ENCODE data around the gene LARGE1.

The LARGE1 gene

DNA sequence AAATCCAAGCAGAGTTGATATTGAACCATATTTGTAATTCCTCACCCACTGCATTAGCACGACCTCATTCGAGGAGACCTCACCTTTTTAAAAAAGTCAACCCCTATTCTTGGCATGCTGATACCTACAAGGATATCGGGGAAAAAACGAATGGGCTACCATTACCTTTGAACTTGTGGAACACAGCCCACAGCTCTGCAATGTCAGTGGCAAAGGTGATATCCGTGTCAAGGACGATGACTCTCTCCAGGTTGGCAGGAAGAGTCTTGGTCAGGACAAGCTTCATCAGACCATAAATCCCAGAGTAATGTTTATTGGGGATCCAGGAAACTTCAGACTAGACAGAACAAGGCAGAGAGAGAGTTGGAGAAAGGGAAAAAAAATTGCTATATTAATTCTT lies 355.6 kb downstream of the LARGE1 start:
- TF ChIP-seq REST (IDR thresholded peaks at IDR 0.05; ENCODE audit: insufficient replicate concordance, low read depth) (no peak), POLR2AphosphoS5 (IDR thresholded peaks at IDR 0.05; ENCODE audit: low read depth) (no peak), SPI1 (IDR thresholded peaks at IDR 0.05; ENCODE audit: borderline replicate concordance, low read depth) (no peak), GABPA (IDR thresholded peaks at IDR 0.05; ENCODE audit: low read depth) (no peak)
- TF ChIP-seq, protein P1, sequence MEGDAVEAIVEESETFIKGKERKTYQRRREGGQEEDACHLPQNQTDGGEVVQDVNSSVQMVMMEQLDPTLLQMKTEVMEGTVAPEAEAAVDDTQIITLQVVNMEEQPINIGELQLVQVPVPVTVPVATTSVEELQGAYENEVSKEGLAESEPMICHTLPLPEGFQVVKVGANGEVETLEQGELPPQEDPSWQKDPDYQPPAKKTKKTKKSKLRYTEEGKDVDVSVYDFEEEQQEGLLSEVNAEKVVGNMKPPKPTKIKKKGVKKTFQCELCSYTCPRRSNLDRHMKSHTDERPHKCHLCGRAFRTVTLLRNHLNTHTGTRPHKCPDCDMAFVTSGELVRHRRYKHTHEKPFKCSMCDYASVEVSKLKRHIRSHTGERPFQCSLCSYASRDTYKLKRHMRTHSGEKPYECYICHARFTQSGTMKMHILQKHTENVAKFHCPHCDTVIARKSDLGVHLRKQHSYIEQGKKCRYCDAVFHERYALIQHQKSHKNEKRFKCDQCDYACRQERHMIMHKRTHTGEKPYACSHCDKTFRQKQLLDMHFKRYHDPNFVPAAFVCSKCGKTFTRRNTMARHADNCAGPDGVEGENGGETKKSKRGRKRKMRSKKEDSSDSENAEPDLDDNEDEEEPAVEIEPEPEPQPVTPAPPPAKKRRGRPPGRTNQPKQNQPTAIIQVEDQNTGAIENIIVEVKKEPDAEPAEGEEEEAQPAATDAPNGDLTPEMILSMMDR (IDR thresholded peaks at IDR 0.05; ENCODE audit: insufficient read depth, low read length): no peak
- Histone ChIP-seq H3K27ac (replicated peaks) (no peak overlapping the region), H3K27me3 (ENCODE audit: insufficient read depth, poor library complexity, severe bottlenecking) (no peaks in the 10 kb centered on the region), H3K4me3 (replicated peaks; ENCODE audit: insufficient read depth, low read length) (no peak overlapping the region)
- DNase-seq (ENCODE audit: low read depth in 1 of 2, low spot score in 1 of 2): no peak

DNA sequence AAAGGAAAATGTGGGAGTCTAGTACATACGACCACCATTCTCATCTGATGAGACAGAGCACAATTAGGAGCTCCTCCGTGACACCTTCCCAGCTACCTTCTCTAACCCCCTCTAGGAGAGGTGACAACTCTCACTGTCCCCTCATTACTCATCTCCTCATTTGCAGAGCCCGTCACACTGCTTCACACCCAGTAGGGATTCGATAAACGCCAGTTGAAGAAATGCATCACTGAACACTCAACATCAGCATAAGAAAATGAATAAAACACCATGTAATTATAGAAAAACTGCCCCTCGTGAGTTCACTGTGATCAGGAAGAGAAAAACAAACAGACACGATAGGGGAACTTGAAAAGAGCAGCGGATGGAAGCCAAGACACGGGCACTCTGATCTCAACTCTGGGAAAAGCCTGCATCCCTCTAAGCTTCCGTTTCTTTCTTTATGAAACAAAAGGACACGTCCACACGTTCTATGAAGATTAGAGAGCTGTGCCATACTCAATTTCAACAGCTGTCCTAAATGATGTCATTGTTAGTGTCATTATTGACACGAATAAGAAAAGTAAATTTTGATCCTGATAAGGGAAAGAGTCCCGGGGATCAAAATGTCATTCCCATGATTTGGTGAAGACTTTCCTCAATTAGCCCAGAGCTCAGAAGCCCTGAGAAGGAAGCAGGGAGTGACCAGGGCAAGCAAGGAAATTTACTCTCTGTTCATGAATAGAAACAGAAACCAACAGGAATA lies 356.9 kb downstream of the LARGE1 start:
- no peak for TF ChIP-seq POLR2AphosphoS5 (IDR thresholded peaks at IDR 0.05; ENCODE audit: low read depth)
- no peak for TF ChIP-seq REST (IDR thresholded peaks at IDR 0.05; ENCODE audit: insufficient replicate concordance, low read depth)
- TF ChIP-seq, protein P1 (IDR thresholded peaks at IDR 0.05; ENCODE audit: insufficient read depth, low read length): no peak
- TF ChIP-seq SPI1 (IDR thresholded peaks at IDR 0.05; ENCODE audit: borderline replicate concordance, low read depth): no peak
- no peak for TF ChIP-seq GABPA (IDR thresholded peaks at IDR 0.05; ENCODE audit: low read depth)
- Histone ChIP-seq H3K27me3 (ENCODE audit: insufficient read depth, poor library complexity, severe bottlenecking) (no peaks in the 10 kb centered on the region), H3K27ac (replicated peaks) (no peak overlapping the region), H3K4me3 (replicated peaks; ENCODE audit: insufficient read depth, low read length) (no peak overlapping the region)
- no peak for DNase-seq (ENCODE audit: low read depth in 1 of 2, low spot score in 1 of 2)

DNA sequence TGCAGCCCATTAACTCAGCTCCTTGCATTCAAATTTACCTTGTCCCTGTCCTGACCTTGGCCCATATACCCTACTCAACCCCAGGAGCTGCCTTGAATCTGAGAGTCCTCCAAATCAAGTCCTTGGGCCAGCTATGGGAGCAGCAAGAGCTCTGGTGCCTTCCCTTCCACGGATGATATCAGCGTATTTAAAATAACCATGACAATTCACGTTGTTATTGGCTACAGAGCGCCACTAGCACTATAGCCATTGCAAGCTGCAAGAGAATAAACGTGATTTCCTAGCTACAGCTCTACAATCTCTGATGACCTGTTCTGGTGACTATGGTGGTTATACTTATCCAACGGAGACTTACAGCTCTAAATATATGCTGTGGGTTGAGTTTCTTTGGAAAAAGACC lies 357.8 kb downstream of the LARGE1 start:
- DNase-seq (ENCODE audit: low read depth in 1 of 2, low spot score in 1 of 2): no peak
- no peak overlapping the region for H3K27ac ChIP-seq (replicated peaks)
- H3K4me3 ChIP-seq (replicated peaks; ENCODE audit: insufficient read depth, low read length): no peak overlapping the region
- TF ChIP-seq SPI1 (IDR thresholded peaks at IDR 0.05; ENCODE audit: borderline replicate concordance, low read depth) (no peak), GABPA (IDR thresholded peaks at IDR 0.05; ENCODE audit: low read depth) (no peak), POLR2AphosphoS5 (IDR thresholded peaks at IDR 0.05; ENCODE audit: low read depth) (no peak), REST (IDR thresholded peaks at IDR 0.05; ENCODE audit: insufficient replicate concordance, low read depth) (no peak)
- TF ChIP-seq, protein P1 (IDR thresholded peaks at IDR 0.05; ENCODE audit: insufficient read depth, low read length): no peak
- no peaks in the 10 kb centered on the region for H3K27me3 ChIP-seq (ENCODE audit: insufficient read depth, poor library complexity, severe bottlenecking)
